Breast epithelium (tissue), 3 donors: ENCODE data around the gene HDC.

ENCODE experiments used
- POLR2A ChIP-seq: fragments of 450-650 bp; IDR thresholded peaks from one replicate; pipeline ENCODE4 v1.6.1; 2016; ENCODE audit warnings: antibody characterized with exemption, mild to moderate bottlenecking, moderate library complexity
- TF ChIP-seq, protein P1 (sequence below), 3 donors: fragments of 450-650 bp; IDR thresholded peaks; one replicate each; pipeline ENCODE4 v1.5.1; 2016 to 2017; ENCODE audit warnings: antibody characterized with exemption in 3 of 3, mild to moderate bottlenecking in 3 of 3, moderate library complexity in 3 of 3

DNA sequence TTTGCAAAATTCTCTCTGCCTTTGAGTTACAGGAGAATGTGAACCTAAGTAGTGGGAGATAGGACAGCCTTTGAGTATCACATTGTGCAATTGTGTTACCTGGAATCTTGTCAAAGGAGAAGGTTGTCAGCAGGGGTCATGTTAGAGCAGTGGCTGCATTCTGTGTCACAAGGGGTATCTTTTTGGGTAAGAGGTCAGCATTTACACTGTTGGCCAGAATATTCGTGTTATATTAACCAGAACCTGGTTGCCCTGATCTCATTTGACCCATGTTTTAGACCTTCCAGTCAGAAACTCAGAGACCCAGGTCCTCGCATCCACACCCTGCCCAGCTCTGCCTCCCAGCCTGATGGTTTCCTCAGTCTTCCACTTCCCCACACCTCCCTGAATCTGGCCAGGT is 27.3 kb downstream of the HDC start:
- TF ChIP-seq POLR2A = no peak
- TF ChIP-seq, protein P1, sequence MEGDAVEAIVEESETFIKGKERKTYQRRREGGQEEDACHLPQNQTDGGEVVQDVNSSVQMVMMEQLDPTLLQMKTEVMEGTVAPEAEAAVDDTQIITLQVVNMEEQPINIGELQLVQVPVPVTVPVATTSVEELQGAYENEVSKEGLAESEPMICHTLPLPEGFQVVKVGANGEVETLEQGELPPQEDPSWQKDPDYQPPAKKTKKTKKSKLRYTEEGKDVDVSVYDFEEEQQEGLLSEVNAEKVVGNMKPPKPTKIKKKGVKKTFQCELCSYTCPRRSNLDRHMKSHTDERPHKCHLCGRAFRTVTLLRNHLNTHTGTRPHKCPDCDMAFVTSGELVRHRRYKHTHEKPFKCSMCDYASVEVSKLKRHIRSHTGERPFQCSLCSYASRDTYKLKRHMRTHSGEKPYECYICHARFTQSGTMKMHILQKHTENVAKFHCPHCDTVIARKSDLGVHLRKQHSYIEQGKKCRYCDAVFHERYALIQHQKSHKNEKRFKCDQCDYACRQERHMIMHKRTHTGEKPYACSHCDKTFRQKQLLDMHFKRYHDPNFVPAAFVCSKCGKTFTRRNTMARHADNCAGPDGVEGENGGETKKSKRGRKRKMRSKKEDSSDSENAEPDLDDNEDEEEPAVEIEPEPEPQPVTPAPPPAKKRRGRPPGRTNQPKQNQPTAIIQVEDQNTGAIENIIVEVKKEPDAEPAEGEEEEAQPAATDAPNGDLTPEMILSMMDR (IDR thresholded peaks at IDR 0.05) = no peak
